HG02642 (cell line): ENCODE data around the gene FBP2.
"Not testable (repeated sequence)": the region's sequence is repeated elsewhere in the genome, so short reads cannot be mapped to it uniquely, and the experiment has no call there.

Experiments
- ATAC-seq: cut with Tn5 transposase; IDR thresholded peaks from one replicate; pipeline ENCODE4 v1.9.1; 2021; ENCODE audit warnings: mild to moderate bottlenecking; ENCODE audit not compliant: unreplicated experiment, poor library complexity

The FBP2 gene

GRCh38 chr9:94567271-94567670 lies 26.4 kb downstream of the FBP2 start:
- ATAC-seq: no peak

GRCh38 chr9:94566550-94566949 lies 27.1 kb downstream of the FBP2 start:
- ATAC-seq: no peak

GRCh38 chr9:94564279-94564678 lies 29.3 kb downstream of the FBP2 start:
- not testable (repeated sequence) for ATAC-seq

GRCh38 chr9:94563548-94563947 lies 30.1 kb downstream of the FBP2 start:
- no peak for ATAC-seq

GRCh38 chr9:94560237-94560636 lies 33.4 kb downstream of the FBP2 start:
- no peak for ATAC-seq

GRCh38 chr9:94557376-94557775 lies 36.2 kb downstream of the FBP2 start:
- no peak for ATAC-seq

GRCh38 chr9:94554439-94555331 lies 38.9 kb downstream of the FBP2 start, which contains the start of gene PCAT7:
Gene PCAT7 (plus strand): TSS chr9:94555083.
- no peak for ATAC-seq

GRCh38 chr9:94554078-94554438 lies 39.6 kb downstream of the FBP2 start:
- ATAC-seq: no peak

- ATAC-seq: no peak
Observed at GRCh38 chr9:94553029-94553938, 40.3 kb downstream of the FBP2 start.

GRCh38 chr9:94545940-94546339 lies 47.7 kb downstream of the FBP2 start:
- ATAC-seq: no peak

- ATAC-seq: not testable (repeated sequence)
Observed at GRCh38 chr9:94544335-94544734, 49.3 kb downstream of the FBP2 start.

- no peak for ATAC-seq
Observed at GRCh38 chr9:94538908-94539307, 54.7 kb downstream of the FBP2 start.

GRCh38 chr9:94534901-94535300 lies 58.7 kb downstream of the FBP2 start:
- ATAC-seq: no peak

GRCh38 chr9:94533601-94534000 lies 60.0 kb downstream of the FBP2 start:
- ATAC-seq: no peak

GRCh38 chr9:94533155-94533554 lies 60.5 kb downstream of the FBP2 start:
- ATAC-seq: no peak

- no peak for ATAC-seq
Observed at GRCh38 chr9:94528886-94529285, 64.7 kb downstream of the FBP2 start.

- no peak for ATAC-seq
Observed at GRCh38 chr9:94526951-94527350, 66.7 kb downstream of the FBP2 start.

GRCh38 chr9:94526271-94526670 lies 67.4 kb downstream of the FBP2 start:
- no peak for ATAC-seq

- no peak for ATAC-seq
Observed at GRCh38 chr9:94525396-94526035, 68.1 kb downstream of the FBP2 start.

GRCh38 chr9:94517254-94517653 lies 76.4 kb downstream of the FBP2 start:
- ATAC-seq: no peak

- no peak for ATAC-seq
Observed at GRCh38 chr9:94514722-94515121, 78.9 kb downstream of the FBP2 start.
